Panc1 (cell line): Measurements from ENCODE around the gene SAPCD1. TPM values are rescaled to one million over a fixed set of nuclear protein-coding genes. Genes with fewer than 3 reads are reported as not detected.

Experiments
- ATAC-seq: fragments of 200-7000 bp; cut with Tn5 transposase; 2 replicates; pipeline ENCODE4 v1.9.1; 2020; ENCODE audit warnings: mild to moderate bottlenecking, moderate library complexity
- BruUV-seq: library from RNA; stranded (reverse); fragments of 400-500 nt; replicated peaks from 2 replicates; lab custom pipeline; 2021; lab: Mats Ljungman, UMichigan
- CTCF ChIA-PET: fragments of 300-600 bp; sonication (Branson Sonifier 250); formaldehyde crosslinking; loops from one replicate; lab custom pipeline; 2022; ENCODE audit warnings: antibody characterized with exemption; lab: Charles Lee
- POLR2A ChIA-PET: fragments of 300-600 bp; sonication (Branson Sonifier 250); formaldehyde crosslinking; loops from one replicate; lab custom pipeline; 2022; ENCODE audit warnings: antibody characterized with exemption; lab: Charles Lee
- DNase-seq: peaks from one replicate; pipeline ENCODE4 v3.0.0-alpha.2; 2010; ENCODE audit warnings: low read depth, low spot score
- H3K27ac ChIP-seq: 2 replicates; pipeline ENCODE4 v1.5.1; 2011; ENCODE audit warnings: mild to moderate bottlenecking, low read length, inconsistent platforms
- H3K27me3 ChIP-seq: fragments of 200-500 bp; sonication (Bioruptor generic); 2 replicates; pipeline ENCODE4 v1.6.0; 2014; ENCODE audit warnings: low read length, inconsistent platforms; ENCODE audit not compliant: control insufficient read depth, insufficient read depth
- H3K36me3 ChIP-seq: fragments of 200-500 bp; sonication (Bioruptor generic); 2 replicates; pipeline ENCODE4 v1.5.1; 2014; ENCODE audit warnings: inconsistent platforms, mild to moderate bottlenecking, low read length, moderate library complexity; ENCODE audit not compliant: control insufficient read depth, insufficient read depth
- H3K4me1 ChIP-seq: 2 replicates; pipeline ENCODE4 v1.5.1; 2011; ENCODE audit warnings: inconsistent platforms, mild to moderate bottlenecking, low read length, moderate library complexity; ENCODE audit not compliant: control insufficient read depth, insufficient read depth
- H3K4me3 ChIP-seq, 2 experiments: 2 replicates each; pipeline ENCODE4 v1.5.1; 2011 to 2012; ENCODE audit warnings: low read depth in 2 of 2, low read length in 2 of 2, mild to moderate bottlenecking in 2 of 2, inconsistent platforms in 1 of 2, moderate library complexity in 1 of 2
- H3K9me3 ChIP-seq: fragments of 200-500 bp; sonication (Bioruptor generic); 2 replicates; pipeline ENCODE4 v1.5.1; 2014; ENCODE audit warnings: low read depth, mild to moderate bottlenecking, inconsistent platforms, low read length, moderate library complexity; ENCODE audit not compliant: control insufficient read depth, insufficient read depth
- CTCF ChIP-seq: fragments of 450-650 bp; IDR thresholded peaks from 2 replicates; pipeline ENCODE4 v1.5.1; 2017; ENCODE audit warnings: mild to moderate bottlenecking
- POLR2AphosphoS5 ChIP-seq: IDR thresholded peaks from 2 replicates; pipeline ENCODE4 v1.6.1; 2012; ENCODE audit warnings: mild to moderate bottlenecking, low read depth, low read length, moderate library complexity
- REST ChIP-seq, 2 experiments: IDR thresholded peaks; 2 replicates each; pipeline ENCODE4 v1.6.1; 2011 to 2012; ENCODE audit warnings: low read depth in 2 of 2, control low read depth in 1 of 2, low read length in 1 of 2, mild to moderate bottlenecking in 1 of 2, moderate library complexity in 1 of 2; ENCODE audit not compliant: insufficient read depth in 1 of 2
- SIN3A ChIP-seq: IDR thresholded peaks from 2 replicates; pipeline ENCODE4 v1.6.1; 2012; ENCODE audit warnings: low read depth, mild to moderate bottlenecking, low read length, moderate library complexity, borderline replicate concordance; ENCODE audit not compliant: insufficient read depth
- TCF7L2 ChIP-seq: IDR thresholded peaks from 2 replicates; pipeline ENCODE4 v1.6.1; 2011; ENCODE audit warnings: mild to moderate bottlenecking, low read depth, low read length, inconsistent platforms
- in situ Hi-C: cut with HindIII; loops from 2 replicates; pipeline ENCODE4 v1.10.0; 2016; ENCODE audit warnings: low sequenced_read_pairs, low pct_unique_long_range_greater_than_20kb
- intact Hi-C: fragments of 100-400 bp; cut with micrococcal nuclease; formaldehyde crosslinking; loops from one replicate; pipeline ENCODE4 v1.10.0; 2022; ENCODE audit not compliant: unreplicated experiment
- total RNA-seq: library from RNA; stranded (reverse); gene quantifications from one replicate; pipeline ENCODE4 v1.2.1, GENCODE V29; 2021; ENCODE audit not compliant: unreplicated experiment

The SAPCD1 gene
- total RNA-seq, 1 experiment from 2014 or later = 6.3 TPM

- Histone ChIP-seq H3K36me3 (no peaks in the 10 kb centered on the region), H3K9me3 (no peaks in the 10 kb centered on the region), H3K27me3 (no peaks in the 10 kb centered on the region), H3K4me1 (peaks cover 24% of the 10 kb centered on the region), H3K4me3 (no peak overlapping the region), H3K27ac (no peak overlapping the region)
- DNase-seq (no peak), ATAC-seq (no peak)
- ChIA-PET CTCF (interaction anchor here (0.7 kb wide), 1 partner anchor 234 kb away, joined by 3 read pairs; the partner anchor contains the start of gene ATP6V1G2), POLR2A (no interaction called here)
- TF ChIP-seq POLR2AphosphoS5 = no peak
- no peak for TF ChIP-seq SIN3A
- TF ChIP-seq TCF7L2 = no peak
- TF ChIP-seq REST (IDR thresholded peaks at IDR 0.05; ENCODE audit: insufficient read depth in 1 of 2, low read depth in 2 of 2, low read length in 1 of 2) = no peak
- TF ChIP-seq CTCF = no peak
- in situ Hi-C loops (no loop called here), intact Hi-C loops (no loop called here)
- no TSS peak for BruUV-seq
These were observed 18.2 kb downstream of the SAPCD1 start for GRCh38 chr6:31780507-31781243.

- intact Hi-C loops = no loop called here
- ATAC-seq (no peak), DNase-seq (no peak)
- no peaks in the 10 kb centered on the region for H3K36me3 ChIP-seq
- POLR2A ChIA-PET = no interaction called here
- TF ChIP-seq REST (IDR thresholded peaks at IDR 0.05; ENCODE audit: insufficient read depth in 1 of 2, low read depth in 2 of 2, low read length in 1 of 2) = no peak
- TF ChIP-seq TCF7L2 = no peak
- TF ChIP-seq SIN3A = no peak
- TF ChIP-seq POLR2AphosphoS5 = no peak
- no peak for TF ChIP-seq CTCF
- no peak overlapping the region for H3K27ac ChIP-seq
- peaks cover 15% of the 10 kb centered on the region for H3K4me1 ChIP-seq
- no peak overlapping the region for H3K4me3 ChIP-seq
- CTCF ChIA-PET = no interaction called here
- no TSS peak for BruUV-seq
- in situ Hi-C loops = no loop called here
- H3K9me3 ChIP-seq = no peaks in the 10 kb centered on the region
- no peaks in the 10 kb centered on the region for H3K27me3 ChIP-seq
These were observed 19.0 kb downstream of the SAPCD1 start for GRCh38 chr6:31781244-31782125.
